HT-29 (cell line): ENCODE data around the gene TPRX1. TPM values are rescaled to one million over a fixed set of nuclear protein-coding genes. Genes with fewer than 3 reads are reported as not detected.

Experiments
- small RNA-seq: library from RNA; depleted of rRNA; stranded (forward); fragments of <200 nt; gene quantifications from one replicate; pipeline ENCODE3, GENCODE V24; 2014
- total RNA-seq: library from RNA; depleted of rRNA; stranded (reverse); fragments of >200 nt; shearing (Covaris generic); gene quantifications from 2 replicates; pipeline ENCODE4 v1.2.3, GENCODE V29; 2014; rRNA removed

The TPRX1 gene
- total RNA-seq, 1 experiment from 2014 or later = not detected

Small RNA genes within 50 kb of the gene (small RNA-seq; reads per million reads assigned to genes)
- not detected for gene AC008745.1
- not detected for gene SNORD23

Other genes starting within 250 kb of the TPRX1 start
- not detected in 2 replicates for gene ZNF541, start 231.4 kb downstream of the TPRX1 start, total RNA-seq
- 2.6 and 5.2 TPM in 2 replicates for gene BICRA, start 195.4 kb downstream of the TPRX1 start, total RNA-seq
- gene EHD2, start 91.1 kb downstream of the TPRX1 start, total RNA-seq = 18.4 and 20.3 TPM in 2 replicates
- 300 and 310 TPM in 2 replicates for gene NOP53, start 59.0 kb downstream of the TPRX1 start, total RNA-seq
- 492 and 534 TPM in 2 replicates for gene SELENOW, start 25.8 kb downstream of the TPRX1 start, total RNA-seq
- not detected in 2 replicates for gene CRX, start 17.4 kb upstream of the TPRX1 start, total RNA-seq
- not detected in 2 replicates for gene TPRX2, start 54.7 kb upstream of the TPRX1 start, total RNA-seq
- gene SULT2A1, start 81.8 kb upstream of the TPRX1 start, total RNA-seq = not detected in 2 replicates
- not detected in 2 replicates for gene BSPH1, start 187.6 kb upstream of the TPRX1 start, total RNA-seq
- not detected in 2 replicates for gene ELSPBP1, start 190.1 kb upstream of the TPRX1 start, total RNA-seq
- gene CABP5, start 239.5 kb upstream of the TPRX1 start, total RNA-seq = not detected in 2 replicates